WTC11 (cell line): ENCODE measurements around the gene FEM1C. TPM values are rescaled to one million over a fixed set of nuclear protein-coding genes. Genes with fewer than 3 reads are reported as not detected.

Experiments used
- ATAC-seq: fragments of 200-7000 bp; cut with Tn5 transposase; 2 replicates; pipeline ENCODE4 v1.10.0; 2021; ENCODE audit warnings: mild to moderate bottlenecking, moderate library complexity
- CTCF ChIA-PET: fragments of 300-600 bp; sonication (Branson Sonifier 250); formaldehyde crosslinking; loops from one replicate; lab custom pipeline; 2021; ENCODE audit warnings: antibody characterized with exemption; lab: Charles Lee
- POLR2A ChIA-PET: fragments of 350-600 bp; sonication (Branson Sonifier 250); formaldehyde crosslinking; loops from one replicate; lab custom pipeline; 2021; ENCODE audit warnings: antibody characterized with exemption; lab: Charles Lee
- DNase-seq: peaks from one replicate; pipeline ENCODE4 v3.0.0; 2021; ENCODE audit warnings: low spot score
- H3K27ac Mint-ChIP-seq: 2 replicates; pipeline ENCODE4 v1.8.0; 2021; ENCODE audit warnings: mixed read lengths
- H3K27me3 Mint-ChIP-seq: 2 replicates; pipeline ENCODE4 v1.8.0; 2021; ENCODE audit warnings: low read depth, mild to moderate bottlenecking, moderate library complexity, mixed read lengths
- H3K36me3 Mint-ChIP-seq: 2 replicates; pipeline ENCODE4 v1.8.0; 2021; ENCODE audit warnings: mixed read lengths
- H3K4me1 Mint-ChIP-seq: 2 replicates; pipeline ENCODE4 v1.8.0; 2022; ENCODE audit warnings: mixed read lengths
- H3K4me3 Mint-ChIP-seq: 2 replicates; pipeline ENCODE4 v1.8.0; 2021; ENCODE audit warnings: mild to moderate bottlenecking, moderate library complexity, mixed read lengths
- H3K9me3 Mint-ChIP-seq: 2 replicates; pipeline ENCODE4 v1.8.0; 2021; ENCODE audit warnings: mixed read lengths
- AR ChIP-seq: fragments of 250-450 bp; sonication (Bioruptor Pico); IDR thresholded peaks from 2 replicates; pipeline ENCODE4 v1.9.0; 2021; ENCODE audit warnings: mild to moderate bottlenecking
- ATF2 ChIP-seq: sonication (generic); formaldehyde crosslinking; IDR thresholded peaks from 2 replicates; pipeline ENCODE4 v1.8.1; 2022; ENCODE audit warnings: low read depth, missing genetic modification reagents, borderline replicate concordance
- ATF3 ChIP-seq: sonication (generic); formaldehyde crosslinking; conservative IDR thresholded peaks from 2 replicates; pipeline ENCODE4 v1.8.1; 2022; ENCODE audit warnings: mild to moderate bottlenecking, missing genetic modification reagents
- CREB1 ChIP-seq: sonication (generic); formaldehyde crosslinking; IDR thresholded peaks from 2 replicates; pipeline ENCODE4 v1.8.0; 2023; ENCODE audit warnings: mild to moderate bottlenecking, missing genetic modification reagents
- CREM ChIP-seq: sonication (generic); formaldehyde crosslinking; IDR thresholded peaks from 2 replicates; pipeline ENCODE4 v1.8.1; 2022; ENCODE audit warnings: mild to moderate bottlenecking, missing genetic modification reagents, moderate library complexity
- HMGXB4 ChIP-seq: sonication (generic); formaldehyde crosslinking; IDR thresholded peaks from 2 replicates; pipeline ENCODE4 v1.8.1; 2023; ENCODE audit warnings: mild to moderate bottlenecking, moderate library complexity, missing genetic modification reagents
- JUN ChIP-seq: sonication (generic); formaldehyde crosslinking; IDR thresholded peaks from 2 replicates; pipeline ENCODE4 v1.8.0; 2023; ENCODE audit warnings: mild to moderate bottlenecking, missing genetic modification reagents
- MLX ChIP-seq: sonication (generic); formaldehyde crosslinking; IDR thresholded peaks from 2 replicates; pipeline ENCODE4 v1.8.1; 2023; ENCODE audit warnings: mild to moderate bottlenecking, missing genetic modification reagents, moderate library complexity
- NFATC4 ChIP-seq: fragments of 250-450 bp; sonication (Bioruptor Pico); IDR thresholded peaks from 2 replicates; pipeline ENCODE4 v1.9.0; 2021; ENCODE audit warnings: mild to moderate bottlenecking
- NFYB ChIP-seq: sonication (generic); formaldehyde crosslinking; conservative IDR thresholded peaks from 2 replicates; pipeline ENCODE4 v1.8.0; 2022; ENCODE audit warnings: low read depth, missing genetic modification reagents
- OVOL2 ChIP-seq: fragments of 250-450 bp; sonication (Bioruptor Pico); IDR thresholded peaks from 2 replicates; pipeline ENCODE4 v1.9.0; 2021; ENCODE audit warnings: mild to moderate bottlenecking, borderline replicate concordance
- PRRX2 ChIP-seq: fragments of 250-450 bp; sonication (Bioruptor Pico); IDR thresholded peaks from 2 replicates; pipeline ENCODE4 v1.8.0; 2021; ENCODE audit warnings: mild to moderate bottlenecking
- SMAD4 ChIP-seq: sonication (generic); formaldehyde crosslinking; IDR thresholded peaks from 2 replicates; pipeline ENCODE4 v1.8.0; 2022; ENCODE audit warnings: mild to moderate bottlenecking, missing genetic modification reagents
- TEAD4 ChIP-seq: sonication (generic); formaldehyde crosslinking; IDR thresholded peaks from 2 replicates; pipeline ENCODE4 v1.8.0; 2022; ENCODE audit warnings: mild to moderate bottlenecking, missing genetic modification reagents
- TP53 ChIP-seq: sonication (generic); formaldehyde crosslinking; IDR thresholded peaks from 2 replicates; pipeline ENCODE4 v1.8.1; 2023; ENCODE audit warnings: mild to moderate bottlenecking, missing genetic modification reagents
- USF1 ChIP-seq: sonication (generic); formaldehyde crosslinking; IDR thresholded peaks from 2 replicates; pipeline ENCODE4 v1.8.0; 2022; ENCODE audit warnings: mild to moderate bottlenecking, missing genetic modification reagents
- ZNF138 ChIP-seq: sonication (generic); formaldehyde crosslinking; conservative IDR thresholded peaks from 2 replicates; pipeline ENCODE4 v1.8.1; 2022; ENCODE audit warnings: mild to moderate bottlenecking, moderate library complexity, missing genetic modification reagents
- total RNA-seq: library from RNA; stranded (reverse); gene quantifications from 3 replicates; pipeline ENCODE4 v1.2.3, GENCODE V29; 2021

FEM1C gene
- total RNA-seq, 1 experiment from 2014 or later: 13.6 TPM

GRCh38 chr5:115514220-115514619 lies 30.4 kb downstream of the FEM1C start (continued):
- TF ChIP-seq ATF2 (CRISPR knock-in tag) (no peak), PRRX2 (CRISPR knock-in tag) (no peak), OVOL2 (CRISPR knock-in tag) (no peak)

- DNase-seq: no peak
- peaks cover 4% of the 10 kb centered on the region for H3K9me3 Mint-ChIP-seq
- no peak for ATAC-seq
- H3K27ac Mint-ChIP-seq: no peak overlapping the region
- no peak for TF ChIP-seq TP53 (CRISPR knock-in tag)
- no peak for TF ChIP-seq JUN (CRISPR knock-in tag)
- no peak for TF ChIP-seq CREB1 (CRISPR knock-in tag)
- TF ChIP-seq CREM (CRISPR knock-in tag): no peak
- TF ChIP-seq ATF2 (CRISPR knock-in tag): no peak
- TF ChIP-seq AR: no peak
- TF ChIP-seq USF1 (CRISPR knock-in tag): no peak
- TF ChIP-seq, all 79 proteins: peak for 0
- POLR2A ChIA-PET: no interaction called here
- no peaks in the 10 kb centered on the region for H3K4me1 Mint-ChIP-seq
- H3K36me3 Mint-ChIP-seq: no peaks in the 10 kb centered on the region
- H3K4me3 Mint-ChIP-seq: no peak overlapping the region
- H3K27me3 Mint-ChIP-seq: no peaks in the 10 kb centered on the region
- CTCF ChIA-PET: no interaction called here
These were observed 32.9 kb downstream of the FEM1C start for GRCh38 chr5:115511632-115512031.

- POLR2A ChIA-PET: interaction anchor here (0.6 kb wide), 1 partner anchor 64 kb away, joined by 4 read pairs; no protein-coding TSS in a partner anchor
- TF ChIP-seq ZNF138 (CRISPR knock-in tag): no peak
- no peak for TF ChIP-seq PRRX2 (CRISPR knock-in tag)
- no peak for TF ChIP-seq USF1 (CRISPR knock-in tag)
- no peak for TF ChIP-seq NFATC4
- no peak for TF ChIP-seq HMGXB4
- TF ChIP-seq TEAD4 (CRISPR knock-in tag): no peak
- TF ChIP-seq SMAD4: no peak
- TF ChIP-seq NFYB (CRISPR knock-in tag): no peak
- TF ChIP-seq MLX (CRISPR knock-in tag): no peak
- no peak for TF ChIP-seq ATF3 (CRISPR knock-in tag)
- Mint-ChIP-seq H3K36me3 (no peaks in the 10 kb centered on the region), H3K27me3 (no peaks in the 10 kb centered on the region), H3K4me3 (no peak overlapping the region), H3K4me1 (no peaks in the 10 kb centered on the region), H3K9me3 (peaks cover 4% of the 10 kb centered on the region), H3K27ac (no peak overlapping the region)
- DNase-seq (no peak), ATAC-seq (no peak)
- CTCF ChIA-PET: interaction anchor here (1.5 kb wide), 1 partner anchor 64 kb away, joined by 4 read pairs; no protein-coding TSS in a partner anchor
These were observed 34.4 kb downstream of the FEM1C start for GRCh38 chr5:115510145-115510645.
